ENCODE measurements around the gene WDR54. TPM values are rescaled to one million over a fixed set of nuclear protein-coding genes. Genes with fewer than 3 reads are reported as not detected.

The WDR54 gene
- polyA plus RNA-seq, 2 of the 4 experiments (the other 2 are of a cell fraction): 47.4 to 62.5 TPM

DNA sequence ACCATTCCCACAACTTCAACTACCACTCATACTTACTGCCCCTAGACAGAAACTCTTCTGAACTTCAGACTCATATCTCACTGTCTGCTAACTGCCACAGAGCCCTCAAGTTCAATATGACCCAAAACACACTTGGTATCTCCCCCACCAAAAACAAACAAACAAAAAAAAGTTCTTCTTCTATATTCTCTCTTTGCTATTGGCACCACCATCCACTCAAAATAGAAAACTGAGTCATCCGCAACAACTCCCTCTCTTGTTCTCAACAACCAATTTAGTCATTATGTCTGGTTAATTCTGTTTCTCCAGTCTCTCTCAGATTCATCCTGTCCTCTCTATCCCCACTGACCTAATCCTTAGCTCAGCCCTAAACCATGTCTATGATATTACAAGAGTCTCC lies 34.2 kb upstream of the WDR54 start:
- Histone ChIP-seq H3K4me1 (peaks cover 27% of the 10 kb centered on the region), H3K9me3 (no peaks in the 10 kb centered on the region), H3K4me3 (no peak overlapping the region), H3K4me2 (no peak overlapping the region), H3K27ac (no peak overlapping the region)
- WGBS (ENCODE audit: missing lambda C conversion rate): 94% methylated on average over 1 of the region's 1 CpG
- no peak for TF ChIP-seq CHD2 (IDR thresholded peaks at IDR 0.05; ENCODE audit: low read length, partially characterized antibody)
- TF ChIP-seq ZSCAN20 (CRISPR knock-in tag; IDR thresholded peaks at IDR 0.05): no peak
- TF ChIP-seq CHD4 (IDR thresholded peaks at IDR 0.05; ENCODE audit: borderline replicate concordance): no peak
- TF ChIP-seq NFE2L2 (conservative IDR thresholded peaks at IDR 0.05; ENCODE audit: low read length): no peak
- TF ChIP-seq, protein P1, sequence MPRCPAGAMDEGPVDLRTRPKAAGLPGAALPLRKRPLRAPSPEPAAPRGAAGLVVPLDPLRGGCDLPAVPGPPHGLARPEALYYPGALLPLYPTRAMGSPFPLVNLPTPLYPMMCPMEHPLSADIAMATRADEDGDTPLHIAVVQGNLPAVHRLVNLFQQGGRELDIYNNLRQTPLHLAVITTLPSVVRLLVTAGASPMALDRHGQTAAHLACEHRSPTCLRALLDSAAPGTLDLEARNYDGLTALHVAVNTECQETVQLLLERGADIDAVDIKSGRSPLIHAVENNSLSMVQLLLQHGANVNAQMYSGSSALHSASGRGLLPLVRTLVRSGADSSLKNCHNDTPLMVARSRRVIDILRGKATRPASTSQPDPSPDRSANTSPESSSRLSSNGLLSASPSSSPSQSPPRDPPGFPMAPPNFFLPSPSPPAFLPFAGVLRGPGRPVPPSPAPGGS (IDR thresholded peaks at IDR 0.05): no peak
- TF ChIP-seq, protein P2, sequence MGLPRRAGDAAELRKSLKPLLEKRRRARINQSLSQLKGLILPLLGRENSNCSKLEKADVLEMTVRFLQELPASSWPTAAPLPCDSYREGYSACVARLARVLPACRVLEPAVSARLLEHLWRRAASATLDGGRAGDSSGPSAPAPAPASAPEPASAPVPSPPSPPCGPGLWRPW (IDR thresholded peaks at IDR 0.05): no peak
- TF ChIP-seq, protein P3, sequence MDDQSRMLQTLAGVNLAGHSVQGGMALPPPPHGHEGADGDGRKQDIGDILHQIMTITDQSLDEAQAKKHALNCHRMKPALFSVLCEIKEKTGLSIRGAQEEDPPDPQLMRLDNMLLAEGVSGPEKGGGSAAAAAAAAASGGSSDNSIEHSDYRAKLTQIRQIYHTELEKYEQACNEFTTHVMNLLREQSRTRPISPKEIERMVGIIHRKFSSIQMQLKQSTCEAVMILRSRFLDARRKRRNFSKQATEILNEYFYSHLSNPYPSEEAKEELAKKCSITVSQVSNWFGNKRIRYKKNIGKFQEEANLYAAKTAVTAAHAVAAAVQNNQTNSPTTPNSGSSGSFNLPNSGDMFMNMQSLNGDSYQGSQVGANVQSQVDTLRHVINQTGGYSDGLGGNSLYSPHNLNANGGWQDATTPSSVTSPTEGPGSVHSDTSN (IDR thresholded peaks at IDR 0.05): no peak
- TF ChIP-seq NR3C1 (IDR thresholded peaks at IDR 0.05): no peak
- no peak for TF ChIP-seq CEBPB (IDR thresholded peaks at IDR 0.05)
- TF ChIP-seq MAFK (IDR thresholded peaks at IDR 0.05; ENCODE audit: partially characterized antibody): no peak
- TF ChIP-seq EHMT2 (IDR thresholded peaks at IDR 0.05; ENCODE audit: low read depth): no peak
- TF ChIP-seq FOSL2 (IDR thresholded peaks at IDR 0.05): no peak
- no peak for TF ChIP-seq FOSL2 (CRISPR knock-in tag; IDR thresholded peaks at IDR 0.05)
- TF ChIP-seq JUNB (IDR thresholded peaks at IDR 0.05): no peak
- TF ChIP-seq TFCP2L1 (CRISPR knock-in tag; IDR thresholded peaks at IDR 0.05): no peak
- DNase-seq (ENCODE audit: low read depth in 1 of 2, low spot score in 1 of 2) (no peak), ATAC-seq (no peak), FAIRE-seq (no peak)
- ChIA-PET POLR2A (no interaction called here), CTCF (interaction anchor here (1.2 to 1.4 kb wide), 3 partner anchors 13 to 136 kb away, joined by 4 to 6 read pairs (median 4); no protein-coding TSS in a partner anchor)

DNA sequence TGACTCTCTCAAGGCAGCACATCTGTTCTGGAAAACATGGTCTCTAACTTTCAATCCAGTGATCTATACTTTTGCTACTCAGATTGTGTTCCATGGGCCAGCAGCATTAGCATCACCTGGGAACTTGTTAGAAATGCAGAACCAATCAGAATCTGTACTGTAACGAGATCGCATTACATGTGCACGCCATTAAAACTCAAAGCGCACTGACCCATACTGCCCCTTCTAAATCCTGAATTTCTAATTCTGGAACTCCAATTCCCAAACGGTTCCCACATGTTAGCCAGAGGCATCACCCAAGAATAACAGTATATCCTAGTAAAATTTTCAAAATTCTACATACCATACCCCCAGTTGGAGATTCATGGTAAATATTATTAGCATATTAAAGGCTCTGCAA lies 30.9 kb upstream of the WDR54 start:
- FAIRE-seq (no peak), DNase-seq (ENCODE audit: low read depth in 1 of 2, low spot score in 1 of 2) (no peak), ATAC-seq (no peak)
- Histone ChIP-seq H3K4me1 (peaks cover 24% of the 10 kb centered on the region), H3K4me3 (peak overlapping the region; percentile 72), H3K4me2 (peak overlapping the region; percentile 90), H3K27ac (peak overlapping the region in 1 of 2 experiments; percentile 93; a peak in 1 of 6 replicates), H3K9me3 (no peaks in the 10 kb centered on the region)
- 77% methylated on average over 5 of the region's 5 CpGs for WGBS (ENCODE audit: missing lambda C conversion rate)
- ChIA-PET CTCF (interaction anchor here (0.8 to 4.7 kb wide), 18 partner anchors 8 to 193 kb away, joined by 3 to 39 read pairs (median 10); partner anchors contain the start of genes DCTN1 and INO80B), POLR2A (no interaction called here)
- TF ChIP-seq BHLHE40 (IDR thresholded peaks at IDR 0.05; ENCODE audit: low read depth, low read length) (no peak), RARB (CRISPR knock-in tag; IDR thresholded peaks at IDR 0.05) (no peak), E2F6 (IDR thresholded peaks at IDR 0.05; ENCODE audit: borderline replicate concordance, low read depth) (no peak), ZFP36 (IDR thresholded peaks at IDR 0.05; ENCODE audit: borderline replicate concordance, partially characterized antibody) (no peak), CEBPB (IDR thresholded peaks at IDR 0.05) (no peak), HOXB5 (CRISPR knock-in tag; IDR thresholded peaks at IDR 0.05) (no peak), NR3C1 (IDR thresholded peaks at IDR 0.05) (no peak)
- TF ChIP-seq, protein P4, sequence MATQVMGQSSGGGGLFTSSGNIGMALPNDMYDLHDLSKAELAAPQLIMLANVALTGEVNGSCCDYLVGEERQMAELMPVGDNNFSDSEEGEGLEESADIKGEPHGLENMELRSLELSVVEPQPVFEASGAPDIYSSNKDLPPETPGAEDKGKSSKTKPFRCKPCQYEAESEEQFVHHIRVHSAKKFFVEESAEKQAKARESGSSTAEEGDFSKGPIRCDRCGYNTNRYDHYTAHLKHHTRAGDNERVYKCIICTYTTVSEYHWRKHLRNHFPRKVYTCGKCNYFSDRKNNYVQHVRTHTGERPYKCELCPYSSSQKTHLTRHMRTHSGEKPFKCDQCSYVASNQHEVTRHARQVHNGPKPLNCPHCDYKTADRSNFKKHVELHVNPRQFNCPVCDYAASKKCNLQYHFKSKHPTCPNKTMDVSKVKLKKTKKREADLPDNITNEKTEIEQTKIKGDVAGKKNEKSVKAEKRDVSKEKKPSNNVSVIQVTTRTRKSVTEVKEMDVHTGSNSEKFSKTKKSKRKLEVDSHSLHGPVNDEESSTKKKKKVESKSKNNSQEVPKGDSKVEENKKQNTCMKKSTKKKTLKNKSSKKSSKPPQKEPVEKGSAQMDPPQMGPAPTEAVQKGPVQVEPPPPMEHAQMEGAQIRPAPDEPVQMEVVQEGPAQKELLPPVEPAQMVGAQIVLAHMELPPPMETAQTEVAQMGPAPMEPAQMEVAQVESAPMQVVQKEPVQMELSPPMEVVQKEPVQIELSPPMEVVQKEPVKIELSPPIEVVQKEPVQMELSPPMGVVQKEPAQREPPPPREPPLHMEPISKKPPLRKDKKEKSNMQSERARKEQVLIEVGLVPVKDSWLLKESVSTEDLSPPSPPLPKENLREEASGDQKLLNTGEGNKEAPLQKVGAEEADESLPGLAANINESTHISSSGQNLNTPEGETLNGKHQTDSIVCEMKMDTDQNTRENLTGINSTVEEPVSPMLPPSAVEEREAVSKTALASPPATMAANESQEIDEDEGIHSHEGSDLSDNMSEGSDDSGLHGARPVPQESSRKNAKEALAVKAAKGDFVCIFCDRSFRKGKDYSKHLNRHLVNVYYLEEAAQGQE (IDR thresholded peaks at IDR 0.05): no peak
- TF ChIP-seq, protein P3 (IDR thresholded peaks at IDR 0.05): no peak
- TF ChIP-seq, protein P5, sequence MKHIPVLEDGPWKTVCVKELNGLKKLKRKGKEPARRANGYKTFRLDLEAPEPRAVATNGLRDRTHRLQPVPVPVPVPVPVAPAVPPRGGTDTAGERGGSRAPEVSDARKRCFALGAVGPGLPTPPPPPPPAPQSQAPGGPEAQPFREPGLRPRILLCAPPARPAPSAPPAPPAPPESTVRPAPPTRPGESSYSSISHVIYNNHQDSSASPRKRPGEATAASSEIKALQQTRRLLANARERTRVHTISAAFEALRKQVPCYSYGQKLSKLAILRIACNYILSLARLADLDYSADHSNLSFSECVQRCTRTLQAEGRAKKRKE (CRISPR knock-in tag; IDR thresholded peaks at IDR 0.05; ENCODE audit: low read depth): no peak

Data from A549 (cell line).